A549 (cell line): ENCODE data around the gene STEAP1B.

Experiments used
- CEBPB ChIP-seq, 2 experiments: fragments of >200 bp in 1 of 2; sonication (Bioruptor Twin) in 1 of 2; formaldehyde crosslinking in 1 of 2; IDR thresholded peaks; 2 replicates each; pipeline ENCODE4 v1.6.1; 2012 to 2016
- CHD2 ChIP-seq: fragments of 150-350 bp; IDR thresholded peaks from 2 replicates; pipeline ENCODE4 v1.6.1; 2014; ENCODE audit warnings: low read length; ENCODE audit not compliant: partially characterized antibody
- CHD4 ChIP-seq: fragments of 200-600 bp; sonication (generic); IDR thresholded peaks from 2 replicates; pipeline ENCODE4 v1.6.1; 2016; ENCODE audit warnings: antibody characterized with exemption, mild to moderate bottlenecking, borderline replicate concordance
- ESRRA ChIP-seq: fragments of 150-350 bp; IDR thresholded peaks from 2 replicates; pipeline ENCODE4 v1.6.1; 2014; ENCODE audit warnings: mild to moderate bottlenecking, low read length, borderline replicate concordance
- JUNB ChIP-seq: fragments of >200 bp; sonication (Bioruptor Twin); formaldehyde crosslinking; IDR thresholded peaks from 2 replicates; pipeline ENCODE4 v1.6.1; 2016
- MAX ChIP-seq: IDR thresholded peaks from 2 replicates; pipeline ENCODE4 v1.6.1; 2012
- MAZ ChIP-seq: fragments of 150-350 bp; IDR thresholded peaks from 2 replicates; pipeline ENCODE4 v1.6.1; 2014; ENCODE audit warnings: antibody characterized with exemption, low read depth, low read length, borderline replicate concordance
- NR3C1 ChIP-seq: fragments of >200 bp; sonication (Bioruptor Twin); formaldehyde crosslinking; IDR thresholded peaks from 3 replicates; pipeline ENCODE4 v1.6.1; 2017
- POLR2A ChIP-seq: IDR thresholded peaks from 2 replicates; pipeline ENCODE4 v1.6.1; 2012; ENCODE audit warnings: mild to moderate bottlenecking, low read length
- RAD21 ChIP-seq, 2 experiments: fragments of >200 bp in 1 of 2; sonication (Bioruptor Twin) in 1 of 2; formaldehyde crosslinking in 1 of 2; IDR thresholded peaks in 1 of 2; conservative IDR thresholded peaks in 1 of 2; 2 replicates in 1 of 2; 3 replicates in 1 of 2; pipeline ENCODE4 v1.6.1; 2012 to 2018; ENCODE audit warnings: inconsistent platforms in 1 of 2
- TF ChIP-seq, protein P1 (sequence below): fragments of >200 bp; sonication (Bioruptor Twin); formaldehyde crosslinking; IDR thresholded peaks from 3 replicates; pipeline ENCODE4 v1.5.1; 2016
- TF ChIP-seq, protein P2 (sequence below): fragments of >200 bp; sonication (Bioruptor Twin); formaldehyde crosslinking; IDR thresholded peaks from 3 replicates; pipeline ENCODE4 v1.6.1; 2016
- TF ChIP-seq, protein P3 (sequence below): fragments of 450-650 bp; IDR thresholded peaks from 2 replicates; pipeline ENCODE4 v1.6.1; 2014; ENCODE audit warnings: antibody characterized with exemption

GRCh38 chr7:22402250-22402649 is 97.7 kb downstream of the STEAP1B start:
- TF ChIP-seq POLR2A (no peak), CEBPB (IDR thresholded peaks at IDR 0.05) (no peak), MAX (no peak), JUNB (no peak), MAZ (no peak), NR3C1 (no peak), ESRRA (no peak), CHD2 (no peak), CHD4 (no peak), RAD21 (conservative IDR thresholded peaks at IDR 0.05 in 1 of 2, IDR thresholded peaks at IDR 0.05 in 1 of 2) (no peak)
- TF ChIP-seq, protein P1, sequence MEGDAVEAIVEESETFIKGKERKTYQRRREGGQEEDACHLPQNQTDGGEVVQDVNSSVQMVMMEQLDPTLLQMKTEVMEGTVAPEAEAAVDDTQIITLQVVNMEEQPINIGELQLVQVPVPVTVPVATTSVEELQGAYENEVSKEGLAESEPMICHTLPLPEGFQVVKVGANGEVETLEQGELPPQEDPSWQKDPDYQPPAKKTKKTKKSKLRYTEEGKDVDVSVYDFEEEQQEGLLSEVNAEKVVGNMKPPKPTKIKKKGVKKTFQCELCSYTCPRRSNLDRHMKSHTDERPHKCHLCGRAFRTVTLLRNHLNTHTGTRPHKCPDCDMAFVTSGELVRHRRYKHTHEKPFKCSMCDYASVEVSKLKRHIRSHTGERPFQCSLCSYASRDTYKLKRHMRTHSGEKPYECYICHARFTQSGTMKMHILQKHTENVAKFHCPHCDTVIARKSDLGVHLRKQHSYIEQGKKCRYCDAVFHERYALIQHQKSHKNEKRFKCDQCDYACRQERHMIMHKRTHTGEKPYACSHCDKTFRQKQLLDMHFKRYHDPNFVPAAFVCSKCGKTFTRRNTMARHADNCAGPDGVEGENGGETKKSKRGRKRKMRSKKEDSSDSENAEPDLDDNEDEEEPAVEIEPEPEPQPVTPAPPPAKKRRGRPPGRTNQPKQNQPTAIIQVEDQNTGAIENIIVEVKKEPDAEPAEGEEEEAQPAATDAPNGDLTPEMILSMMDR: no peak
- TF ChIP-seq, protein P2, sequence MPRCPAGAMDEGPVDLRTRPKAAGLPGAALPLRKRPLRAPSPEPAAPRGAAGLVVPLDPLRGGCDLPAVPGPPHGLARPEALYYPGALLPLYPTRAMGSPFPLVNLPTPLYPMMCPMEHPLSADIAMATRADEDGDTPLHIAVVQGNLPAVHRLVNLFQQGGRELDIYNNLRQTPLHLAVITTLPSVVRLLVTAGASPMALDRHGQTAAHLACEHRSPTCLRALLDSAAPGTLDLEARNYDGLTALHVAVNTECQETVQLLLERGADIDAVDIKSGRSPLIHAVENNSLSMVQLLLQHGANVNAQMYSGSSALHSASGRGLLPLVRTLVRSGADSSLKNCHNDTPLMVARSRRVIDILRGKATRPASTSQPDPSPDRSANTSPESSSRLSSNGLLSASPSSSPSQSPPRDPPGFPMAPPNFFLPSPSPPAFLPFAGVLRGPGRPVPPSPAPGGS: no peak
- TF ChIP-seq, protein P3, sequence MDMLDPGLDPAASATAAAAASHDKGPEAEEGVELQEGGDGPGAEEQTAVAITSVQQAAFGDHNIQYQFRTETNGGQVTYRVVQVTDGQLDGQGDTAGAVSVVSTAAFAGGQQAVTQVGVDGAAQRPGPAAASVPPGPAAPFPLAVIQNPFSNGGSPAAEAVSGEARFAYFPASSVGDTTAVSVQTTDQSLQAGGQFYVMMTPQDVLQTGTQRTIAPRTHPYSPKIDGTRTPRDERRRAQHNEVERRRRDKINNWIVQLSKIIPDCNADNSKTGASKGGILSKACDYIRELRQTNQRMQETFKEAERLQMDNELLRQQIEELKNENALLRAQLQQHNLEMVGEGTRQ: no peak
